DOHH2 (cell line): ENCODE data around the gene CXCR1.

Source experiments
- H3F3A ChIP-seq: fragments of 200-600 bp; sonication (generic), shearing (Covaris generic); 2 replicates; pipeline ENCODE4 v1.6.0; 2016; ENCODE audit warnings: antibody characterized with exemption, mild to moderate bottlenecking; ENCODE audit not compliant: control insufficient read depth, insufficient read depth
- H3K27ac ChIP-seq: fragments of 200-600 bp; sonication (generic); 2 replicates; pipeline ENCODE4 v1.5.1; 2014; ENCODE audit warnings: low read depth, mild to moderate bottlenecking, low read length, moderate library complexity
- H3K27me3 ChIP-seq: fragments of 200-600 bp; sonication (generic); 2 replicates; pipeline ENCODE4 v1.6.1; 2014; ENCODE audit warnings: mild to moderate bottlenecking, low read length, mixed read lengths; ENCODE audit not compliant: control insufficient read depth
- H3K36me3 ChIP-seq: fragments of 200-600 bp; sonication (generic); 2 replicates; pipeline ENCODE4 v1.6.1; 2014; ENCODE audit warnings: mild to moderate bottlenecking, low read length, moderate library complexity, mixed read lengths; ENCODE audit not compliant: control insufficient read depth
- H3K4me1 ChIP-seq: fragments of 200-600 bp; sonication (generic); 2 replicates; pipeline ENCODE4 v1.6.1; 2014; ENCODE audit warnings: mild to moderate bottlenecking, low read length, mixed read lengths; ENCODE audit not compliant: control insufficient read depth
- H3K4me2 ChIP-seq: fragments of 200-600 bp; sonication (generic); 2 replicates; pipeline ENCODE4 v1.6.0; 2014; ENCODE audit warnings: mild to moderate bottlenecking, low read length, moderate library complexity
- H3K4me3 ChIP-seq: fragments of 200-600 bp; sonication (generic); 2 replicates; pipeline ENCODE4 v1.5.1; 2014; ENCODE audit warnings: mild to moderate bottlenecking, low read length, mixed read lengths
- H3K79me2 ChIP-seq: fragments of 200-600 bp; sonication (generic); 2 replicates; pipeline ENCODE4 v1.6.1; 2014; ENCODE audit warnings: mild to moderate bottlenecking, low read length, mixed read lengths; ENCODE audit not compliant: control insufficient read depth
- H3K9me2 ChIP-seq: fragments of 200-600 bp; sonication (generic); replicated peaks from 2 replicates; pipeline ENCODE4 v1.6.1; 2014; ENCODE audit warnings: mild to moderate bottlenecking, low read length, mixed read lengths; ENCODE audit not compliant: control insufficient read depth
- H3K9me3 ChIP-seq: fragments of 200-600 bp; sonication (generic); 2 replicates; pipeline ENCODE4 v1.6.1; 2014; ENCODE audit warnings: antibody characterized with exemption, low read length, mixed read lengths; ENCODE audit not compliant: control insufficient read depth, insufficient read depth
- H4K20me1 ChIP-seq: fragments of 200-600 bp; sonication (generic); 2 replicates; pipeline ENCODE4 v1.6.0; 2014; ENCODE audit warnings: low read depth, mild to moderate bottlenecking, antibody characterized with exemption, low read length, moderate library complexity; ENCODE audit not compliant: control insufficient read depth, insufficient read depth
- EZH2phosphoT487 ChIP-seq: fragments of 200-600 bp; sonication (generic); IDR thresholded peaks from 2 replicates; pipeline ENCODE4 v1.6.1; 2017; ENCODE audit warnings: borderline replicate concordance, mild to moderate bottlenecking, antibody characterized with exemption, low read length, moderate library complexity, mixed read lengths
- TF ChIP-seq, protein P1 (sequence below): fragments of 200-600 bp; sonication (generic); IDR thresholded peaks from one replicate; pipeline ENCODE4 v1.5.1; 2014; ENCODE audit warnings: antibody characterized with exemption, mild to moderate bottlenecking, low read depth, low read length; ENCODE audit not compliant: poor library complexity, severe bottlenecking

CXCR1 gene

DNA sequence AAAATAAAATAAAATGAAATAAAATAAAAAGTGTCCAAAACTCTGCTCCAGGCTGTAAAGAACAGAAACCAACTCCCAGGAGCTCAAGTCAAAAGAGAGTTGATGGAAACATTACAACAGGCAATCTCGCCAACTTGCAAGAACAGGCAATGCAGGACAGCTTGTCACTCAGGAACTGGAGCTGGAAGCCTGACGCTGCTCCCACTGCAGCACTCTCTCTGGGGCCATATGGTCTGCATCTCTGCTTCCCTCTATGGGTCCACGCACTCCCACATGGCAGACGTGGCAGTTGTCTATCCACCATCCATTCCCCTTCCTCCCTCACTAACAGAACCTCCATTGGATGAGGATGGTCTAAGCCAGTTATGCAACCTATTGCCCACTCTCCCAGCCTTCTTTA is 26.9 kb upstream of the CXCR1 start:
- no peaks in the 10 kb centered on the region for H4K20me1 ChIP-seq
- TF ChIP-seq, protein P1, sequence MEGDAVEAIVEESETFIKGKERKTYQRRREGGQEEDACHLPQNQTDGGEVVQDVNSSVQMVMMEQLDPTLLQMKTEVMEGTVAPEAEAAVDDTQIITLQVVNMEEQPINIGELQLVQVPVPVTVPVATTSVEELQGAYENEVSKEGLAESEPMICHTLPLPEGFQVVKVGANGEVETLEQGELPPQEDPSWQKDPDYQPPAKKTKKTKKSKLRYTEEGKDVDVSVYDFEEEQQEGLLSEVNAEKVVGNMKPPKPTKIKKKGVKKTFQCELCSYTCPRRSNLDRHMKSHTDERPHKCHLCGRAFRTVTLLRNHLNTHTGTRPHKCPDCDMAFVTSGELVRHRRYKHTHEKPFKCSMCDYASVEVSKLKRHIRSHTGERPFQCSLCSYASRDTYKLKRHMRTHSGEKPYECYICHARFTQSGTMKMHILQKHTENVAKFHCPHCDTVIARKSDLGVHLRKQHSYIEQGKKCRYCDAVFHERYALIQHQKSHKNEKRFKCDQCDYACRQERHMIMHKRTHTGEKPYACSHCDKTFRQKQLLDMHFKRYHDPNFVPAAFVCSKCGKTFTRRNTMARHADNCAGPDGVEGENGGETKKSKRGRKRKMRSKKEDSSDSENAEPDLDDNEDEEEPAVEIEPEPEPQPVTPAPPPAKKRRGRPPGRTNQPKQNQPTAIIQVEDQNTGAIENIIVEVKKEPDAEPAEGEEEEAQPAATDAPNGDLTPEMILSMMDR = no peak
- TF ChIP-seq EZH2phosphoT487 = no peak
- no peaks in the 10 kb centered on the region for H3K9me3 ChIP-seq
- H3K4me1 ChIP-seq = peaks cover 4% of the 10 kb centered on the region; the same call in 1 of the 2 replicates
- H3K36me3 ChIP-seq = no peaks in the 10 kb centered on the region
- H3K27ac ChIP-seq = no peak overlapping the region
- no peaks in the 10 kb centered on the region for H3K79me2 ChIP-seq
- H3F3A ChIP-seq = no peaks in the 10 kb centered on the region
- no peaks in the 10 kb centered on the region for H3K9me2 ChIP-seq
- no peak overlapping the region for H3K4me3 ChIP-seq
- no peak overlapping the region for H3K4me2 ChIP-seq
- peaks cover 7% of the 10 kb centered on the region for H3K27me3 ChIP-seq

DNA sequence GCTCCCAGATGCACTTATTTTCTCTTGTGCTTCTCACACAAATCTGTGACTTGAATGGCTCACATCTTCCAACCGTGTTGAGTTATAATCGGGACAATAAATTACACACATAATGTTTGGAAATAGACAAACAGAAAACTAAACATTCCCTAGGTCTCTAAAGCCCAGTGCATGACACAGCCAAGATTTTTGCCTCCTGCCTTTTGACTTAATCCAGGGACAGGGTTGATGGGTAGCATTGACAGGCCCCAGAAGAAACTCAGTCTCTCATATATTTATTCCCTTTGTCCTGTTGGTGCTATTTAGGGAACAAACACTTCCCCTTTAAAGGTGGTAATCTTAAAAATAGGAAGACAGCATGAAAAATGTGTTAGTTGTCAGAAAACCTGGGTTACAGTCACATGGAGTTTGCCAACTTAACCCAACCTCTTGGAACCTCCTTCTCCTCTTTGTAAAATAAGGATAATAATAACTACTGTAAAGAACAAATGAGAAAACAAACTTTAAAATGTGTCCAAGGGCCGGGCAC is 26.2 kb upstream of the CXCR1 start:
- Histone ChIP-seq H4K20me1 (no peaks in the 10 kb centered on the region), H3K9me2 (no peaks in the 10 kb centered on the region), H3F3A (no peaks in the 10 kb centered on the region), H3K36me3 (no peaks in the 10 kb centered on the region), H3K27ac (no peak overlapping the region), H3K27me3 (0 out of 2 replicates have a peak, but pooled peaks cover 4% of the 10 kb centered on the region), H3K9me3 (no peaks in the 10 kb centered on the region), H3K4me1 (peaks cover 4% of the 10 kb centered on the region; the same call in 1 of the 2 replicates), H3K4me3 (no peak overlapping the region), H3K4me2 (no peak overlapping the region), H3K79me2 (no peaks in the 10 kb centered on the region)
- TF ChIP-seq, protein P1 = no peak
- TF ChIP-seq EZH2phosphoT487 = no peak

DNA sequence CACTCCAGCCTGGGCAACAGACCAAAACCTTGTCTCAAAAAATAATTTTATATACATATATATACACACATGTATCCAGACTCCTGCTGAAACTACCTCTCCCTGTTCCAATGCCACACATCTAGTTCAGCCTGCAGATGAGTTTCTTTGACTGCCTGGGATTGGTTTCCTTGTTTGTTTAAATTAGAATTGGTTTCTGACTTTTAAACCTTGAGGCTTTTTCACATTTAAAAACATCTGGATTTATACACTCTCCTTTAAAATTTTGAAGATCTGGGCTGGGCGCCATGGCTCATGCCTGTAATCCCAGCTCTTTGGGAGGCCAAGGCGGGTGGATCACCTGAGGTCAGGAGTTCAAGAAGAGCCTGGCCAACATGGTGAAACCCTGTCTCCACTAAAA is 21.8 kb upstream of the CXCR1 start:
- Histone ChIP-seq H3K4me1 (peaks cover 11% of the 10 kb centered on the region), H3K27me3 (peaks cover 3% of the 10 kb centered on the region), H3K27ac (no peak overlapping the region), H4K20me1 (no peaks in the 10 kb centered on the region), H3K9me3 (no peaks in the 10 kb centered on the region), H3K9me2 (no peaks in the 10 kb centered on the region), H3F3A (no peaks in the 10 kb centered on the region), H3K4me2 (no peak overlapping the region), H3K79me2 (no peaks in the 10 kb centered on the region), H3K36me3 (no peaks in the 10 kb centered on the region), H3K4me3 (no peak overlapping the region)
- TF ChIP-seq, protein P1 = no peak
- no peak for TF ChIP-seq EZH2phosphoT487
